HG02610 (cell line): ENCODE measurements around the gene TANC1.

Source experiments
- ATAC-seq: cut with Tn5 transposase; IDR thresholded peaks from one replicate; pipeline ENCODE4 v1.9.1; 2021; ENCODE audit warnings: mild to moderate bottlenecking, moderate library complexity; ENCODE audit not compliant: unreplicated experiment

Gene TANC1

GRCh38 chr2:158960193-158960592 lies 8.2 kb upstream of the TANC1 start:
- no peak for ATAC-seq

GRCh38 chr2:158962074-158962473 lies 6.4 kb upstream of the TANC1 start:
- no peak for ATAC-seq

GRCh38 chr2:158963071-158963470 lies 5.4 kb upstream of the TANC1 start:
- ATAC-seq, result no peak

- ATAC-seq, result no peak
Observed at GRCh38 chr2:158965107-158965506, 3.3 kb upstream of the TANC1 start.

- ATAC-seq, result no peak
Observed at GRCh38 chr2:158965641-158966040, 2.8 kb upstream of the TANC1 start.

- ATAC-seq, result no peak
Observed at GRCh38 chr2:158966312-158966711, 2.1 kb upstream of the TANC1 start.

- ATAC-seq, result no peak
Observed at GRCh38 chr2:158967114-158967730, 1.2 kb upstream of the TANC1 start.

GRCh38 chr2:158967731-158968395 lies 577 bp upstream of the TANC1 start:
- peak; percentile 9 for ATAC-seq

- ATAC-seq, result no peak
Observed at GRCh38 chr2:158969162-158969714, 798 bp downstream of the TANC1 start.

GRCh38 chr2:158969715-158970240 lies 1.3 kb downstream of the TANC1 start:
- no peak for ATAC-seq

GRCh38 chr2:158970241-158970751 lies 1.9 kb downstream of the TANC1 start:
- ATAC-seq, result no peak

GRCh38 chr2:158973116-158973956 lies 4.9 kb downstream of the TANC1 start:
- ATAC-seq, result no peak

- no peak for ATAC-seq
Observed at GRCh38 chr2:158975271-158975921, 7.0 kb downstream of the TANC1 start.

- ATAC-seq, result no peak
Observed at GRCh38 chr2:158979772-158980171, 11.3 kb downstream of the TANC1 start.

- ATAC-seq, result no peak
Observed at GRCh38 chr2:158984604-158985135, 16.2 kb downstream of the TANC1 start.

- ATAC-seq, result no peak
Observed at GRCh38 chr2:158988501-158988900, 20.1 kb downstream of the TANC1 start.

GRCh38 chr2:158989165-158989564 lies 20.7 kb downstream of the TANC1 start:
- ATAC-seq, result no peak

- ATAC-seq, result no peak
Observed at GRCh38 chr2:158990397-158991214, 22.2 kb downstream of the TANC1 start.

GRCh38 chr2:158993030-158993429 lies 24.6 kb downstream of the TANC1 start:
- no peak for ATAC-seq
